Measurements from ENCODE around the gene KAT8. TPM values are rescaled to one million over a fixed set of nuclear protein-coding genes. Genes with fewer than 3 reads are reported as not detected.

The KAT8 gene
- 33.6 and 37.0 TPM in 2 replicates for total RNA-seq

GRCh38 chr16:31117384-31118222 lies at the start of gene KAT8:
Gene KAT8 (plus strand): TSS chr16:31117664. CDS start chr16:31117682, 18 bp downstream.

GRCh38 chr16:31073970-31074813 lies 43.3 kb upstream of the KAT8 start, which contains the start of the genes ZNF646 and ZNF668:
Gene ZNF646 (plus strand): TSS chr16:31074422. CDS start chr16:31076325, 1,903 bp downstream.
Gene ZNF668 (minus strand): TSS chr16:31074240. CDS start chr16:31064459, 9,781 bp downstream.

GRCh38 chr16:31088459-31089183 lies 28.8 kb upstream of the KAT8 start, which contains the start of gene PRSS53:
Gene PRSS53 (minus strand): TSS chr16:31088943. CDS start chr16:31088809, 134 bp downstream.

GRCh38 chr16:31094424-31095120 lies 22.9 kb upstream of the KAT8 start, which contains the start of gene VKORC1:
Gene VKORC1 (minus strand): TSS chr16:31094797. CDS start chr16:31094729, 68 bp downstream.

GRCh38 chr16:31108035-31108793 lies 9.2 kb upstream of the KAT8 start, which contains the start of gene BCKDK:
Gene BCKDK (plus strand): TSS chr16:31108386. CDS start chr16:31109224, 838 bp downstream.

GRCh38 chr16:31135535-31136286 lies 18.2 kb downstream of the KAT8 start, which contains the start of gene PRSS8:
Gene PRSS8 (minus strand): TSS chr16:31135727. CDS start chr16:31135498, 229 bp downstream.

GRCh38 chr16:31149894-31150890 lies 32.7 kb downstream of the KAT8 start, which contains the start of gene PRSS36:
Gene PRSS36 (minus strand): TSS chr16:31150066. CDS start chr16:31150035, 31 bp downstream.

GRCh38 chr16:31179747-31180459 lies 62.4 kb downstream of the KAT8 start, which contains the start of gene FUS:
Gene FUS (plus strand): TSS chr16:31180139. CDS start chr16:31180215, 76 bp downstream.

Other genes with a start within 250 kb of the KAT8 start
- gene BCL7C, start 223.6 kb upstream of the KAT8 start, total RNA-seq, result 51.4 and 53.5 TPM in 2 replicates
- gene CTF1, start 221.1 kb upstream of the KAT8 start, total RNA-seq, result 2.2 and 3.0 TPM in 2 replicates
- 20.0 and 28.0 TPM in 2 replicates for gene FBXL19, start 194.1 kb upstream of the KAT8 start, total RNA-seq
- gene ORAI3, start 168.6 kb upstream of the KAT8 start, total RNA-seq, result 24.9 and 35.2 TPM in 2 replicates
- gene SETD1A, start 159.9 kb upstream of the KAT8 start, total RNA-seq, result 2.7 and 6.6 TPM in 2 replicates
- 28.0 and 35.6 TPM in 2 replicates for gene HSD3B7, start 132.5 kb upstream of the KAT8 start, total RNA-seq
- gene STX1B, start 107.0 kb upstream of the KAT8 start, total RNA-seq, result 2.1 and 2.5 TPM in 2 replicates
- gene STX4, start 84.1 kb upstream of the KAT8 start, total RNA-seq, result 26.0 and 31.5 TPM in 2 replicates
- 10.6 and 14.1 TPM in 2 replicates for gene ZNF668, start 43.4 kb upstream of the KAT8 start, total RNA-seq
- 13.9 and 15.1 TPM in 2 replicates for gene ZNF646, start 43.2 kb upstream of the KAT8 start, total RNA-seq
- 2.7 and 3.2 TPM in 2 replicates for gene PRSS53, start 28.7 kb upstream of the KAT8 start, total RNA-seq
- gene VKORC1, start 22.9 kb upstream of the KAT8 start, total RNA-seq, result 98.5 and 142 TPM in 2 replicates
- 16.9 and 18.6 TPM in 2 replicates for gene BCKDK, start 9.3 kb upstream of the KAT8 start, total RNA-seq
- not detected in 2 replicates for gene PRSS8, start 18.1 kb downstream of the KAT8 start, total RNA-seq
- 0.33 and 0.75 TPM in 2 replicates for gene PRSS36, start 32.4 kb downstream of the KAT8 start, total RNA-seq
- 79.6 and 121 TPM in 2 replicates for gene FUS, start 62.5 kb downstream of the KAT8 start, total RNA-seq
- 57.3 and 76.4 TPM in 2 replicates for gene PYCARD, start 85.1 kb downstream of the KAT8 start, total RNA-seq
- under 0.01 TPM in 1 of 2 replicates, not detected in the other for gene TRIM72, start 96.5 kb downstream of the KAT8 start, total RNA-seq
- gene PYDC1, start 99.5 kb downstream of the KAT8 start, total RNA-seq, result not detected in 2 replicates
- 0.11 TPM in 1 of 2 replicates, not detected in the other for gene ITGAM, start 142.3 kb downstream of the KAT8 start, total RNA-seq
- 1.2 and 3.4 TPM in 2 replicates for gene ITGAX, start 237.5 kb downstream of the KAT8 start, total RNA-seq